HG03439 (cell line): ENCODE measurements around the gene GLRX.
"Not testable (repeated sequence)": the region's sequence is repeated elsewhere in the genome, so short reads cannot be mapped to it uniquely, and the experiment has no call there.

ENCODE experiments used
- ATAC-seq: cut with Tn5 transposase; IDR thresholded peaks from one replicate; pipeline ENCODE4 v1.9.1; 2021; ENCODE audit warnings: mild to moderate bottlenecking, moderate library complexity; ENCODE audit not compliant: unreplicated experiment

Gene GLRX

DNA sequence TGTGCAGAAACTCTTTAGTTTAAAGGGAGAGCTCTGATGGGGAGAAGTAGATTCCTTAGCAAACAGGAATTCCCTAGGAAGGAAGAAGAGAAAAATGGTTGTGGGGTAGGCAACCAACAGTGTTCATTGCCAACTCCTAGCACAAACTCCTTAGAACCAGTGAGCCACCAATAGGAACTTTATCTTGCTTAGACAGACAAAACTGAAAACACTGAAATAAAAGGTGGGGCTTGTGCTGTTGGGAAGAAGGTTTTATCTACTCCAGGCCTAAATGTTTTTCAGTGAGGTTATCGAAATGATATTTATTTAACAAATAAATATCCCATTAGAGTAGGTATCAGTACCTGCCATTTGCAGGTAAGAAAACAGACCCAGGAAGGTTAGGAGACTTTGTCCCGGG, 7.7 kb upstream of the GLRX start:
- no peak for ATAC-seq

DNA sequence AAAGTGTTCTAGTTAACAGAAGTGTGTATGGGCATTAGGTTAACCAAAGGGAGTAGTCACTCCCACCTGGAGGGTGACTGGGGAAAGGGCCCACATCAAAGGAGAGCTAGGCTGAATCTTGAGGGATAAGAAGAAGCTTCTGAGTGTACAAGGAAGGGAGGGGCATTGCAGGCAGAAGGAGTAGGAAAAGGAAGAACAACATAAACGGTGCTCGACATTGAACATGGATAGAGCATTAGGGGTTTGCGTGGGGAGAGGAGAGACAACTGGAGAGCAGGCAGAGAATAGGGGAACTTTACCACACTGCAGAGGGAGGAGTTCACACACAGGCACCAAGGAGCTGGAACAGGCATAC, 5.3 kb upstream of the GLRX start:
- no peak for ATAC-seq

- ATAC-seq = no peak
Measured at GRCh38 chr5:95826949-95827891, 4.7 kb upstream of the GLRX start.

GRCh38 chr5:95825495-95825894, 3.0 kb upstream of the GLRX start:
- ATAC-seq = no peak

- no peak for ATAC-seq
Measured at GRCh38 chr5:95824747-95825146, 2.2 kb upstream of the GLRX start.

DNA sequence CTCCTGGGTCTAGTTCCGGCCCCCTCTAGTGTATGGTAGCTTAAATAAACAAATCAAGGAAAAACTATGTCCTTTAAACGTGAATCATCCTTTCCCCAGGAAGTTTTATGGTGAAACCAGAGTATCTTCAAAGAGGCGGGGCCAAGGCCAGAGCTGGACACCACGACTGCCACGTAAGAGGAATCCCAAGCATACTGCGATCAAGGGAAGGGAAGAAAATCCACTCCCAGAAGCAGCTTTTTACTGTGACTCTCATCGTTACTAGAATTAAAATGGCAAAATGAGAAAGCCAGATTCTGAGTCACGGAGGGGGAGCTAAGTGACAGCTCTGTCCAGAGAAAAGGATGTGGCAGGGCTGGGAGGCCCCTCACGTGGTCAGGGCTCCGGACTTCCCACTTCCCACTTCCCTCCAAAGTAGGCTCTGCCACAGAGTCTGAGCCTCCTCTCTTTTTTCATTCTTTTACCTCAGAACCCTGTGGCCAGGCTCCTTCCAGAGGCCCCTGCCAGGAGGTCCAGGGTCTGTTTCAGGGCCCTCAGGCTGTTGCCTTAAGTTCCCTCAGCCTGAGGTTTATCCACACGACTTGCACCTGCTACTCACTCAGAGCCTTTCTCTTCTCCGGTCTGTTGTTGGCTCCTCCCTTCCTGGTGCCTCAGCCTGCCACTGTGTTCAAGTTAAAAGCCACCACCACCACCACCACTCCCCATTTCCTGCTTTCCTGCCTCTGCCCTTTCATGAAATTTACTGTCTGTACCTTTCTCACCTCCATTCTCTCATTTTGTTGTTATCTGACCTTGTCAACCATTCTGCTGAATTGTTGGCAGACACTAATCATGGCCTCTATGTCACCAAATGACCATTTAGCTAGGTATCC, 1.4 kb upstream of the GLRX start:
- ATAC-seq = peak; percentile 37

DNA sequence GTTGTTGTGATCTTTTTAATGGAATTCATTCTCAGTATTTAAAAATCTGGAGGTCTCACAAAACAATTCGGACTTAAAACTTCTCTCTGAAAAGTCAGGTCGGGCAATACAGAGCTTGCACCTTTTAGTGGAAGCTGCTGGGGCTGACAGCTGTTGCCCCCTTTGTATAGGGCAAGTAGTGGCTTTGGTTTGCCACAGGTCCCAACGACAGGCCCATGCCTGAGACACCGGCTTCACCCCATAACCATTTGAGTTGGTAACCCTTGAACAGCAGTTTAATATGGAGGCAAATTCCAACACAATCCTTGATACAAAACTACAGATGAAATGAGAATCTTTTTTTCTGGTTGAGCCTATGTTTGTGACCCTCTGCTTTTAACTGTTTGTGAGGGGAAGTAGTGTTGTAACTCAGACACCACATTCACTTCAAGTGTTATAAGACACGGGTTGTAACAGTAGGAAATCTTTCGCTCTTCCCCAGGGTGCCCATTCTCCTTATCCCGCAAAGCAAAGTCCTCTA, 752 bp upstream of the GLRX start:
- no peak for ATAC-seq

- peak; percentile 29 for ATAC-seq
Measured at GRCh38 chr5:95822043-95822541, 434 bp downstream of the GLRX start.

DNA sequence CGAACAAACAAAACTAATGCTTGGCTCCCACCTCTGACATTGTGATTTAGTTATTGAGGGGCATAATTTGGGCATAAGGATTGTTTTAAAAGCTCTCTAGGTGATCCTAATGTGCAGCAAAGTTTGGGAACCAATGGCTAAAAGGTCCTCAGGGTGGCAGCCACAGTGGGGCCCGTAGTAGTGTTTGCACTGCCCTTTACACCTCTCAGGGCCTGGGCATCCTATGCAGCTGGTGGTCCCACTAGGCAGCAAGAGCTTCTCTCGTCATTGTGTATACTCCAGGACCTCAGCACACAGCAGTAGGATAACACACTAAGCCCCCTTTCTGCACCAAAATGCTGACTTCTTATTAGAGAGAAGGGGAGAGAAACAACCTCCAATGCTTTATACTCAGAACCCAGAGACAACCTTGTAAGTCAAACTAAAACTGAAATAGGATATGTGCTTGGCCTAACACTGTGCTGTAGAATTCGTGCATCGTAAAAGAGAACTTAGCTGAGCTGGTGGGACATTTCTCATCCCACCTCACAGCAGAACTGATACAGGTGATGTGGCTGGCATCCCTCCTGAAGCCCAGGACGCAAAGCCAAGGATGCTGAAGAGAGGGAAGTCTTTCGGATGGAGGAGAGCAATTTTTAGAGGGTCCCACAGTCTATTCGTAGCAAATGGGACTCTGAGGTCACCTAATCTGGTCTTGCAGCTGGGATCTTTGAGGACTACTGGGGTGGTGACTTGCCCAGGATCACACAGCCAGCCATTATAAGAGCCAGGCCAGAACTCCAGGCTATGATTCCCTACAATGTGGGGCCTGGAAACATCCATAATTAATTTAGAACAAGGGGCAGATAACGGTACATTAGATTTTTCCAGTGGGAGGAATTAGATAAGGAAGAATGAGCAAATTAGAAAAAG, 1.2 kb downstream of the GLRX start:
- ATAC-seq = no peak

- no peak for ATAC-seq
Measured at GRCh38 chr5:95818181-95819147, 4.1 kb downstream of the GLRX start.

- ATAC-seq = no peak
Measured at GRCh38 chr5:95817430-95817829, 5.1 kb downstream of the GLRX start.

GRCh38 chr5:95816776-95817175, 5.8 kb downstream of the GLRX start:
- no peak for ATAC-seq

GRCh38 chr5:95816341-95816740, 6.2 kb downstream of the GLRX start:
- no peak for ATAC-seq

- no peak for ATAC-seq
Measured at GRCh38 chr5:95815155-95815729, 7.3 kb downstream of the GLRX start.

GRCh38 chr5:95813035-95813434, 9.5 kb downstream of the GLRX start:
- ATAC-seq = not testable (repeated sequence)

DNA sequence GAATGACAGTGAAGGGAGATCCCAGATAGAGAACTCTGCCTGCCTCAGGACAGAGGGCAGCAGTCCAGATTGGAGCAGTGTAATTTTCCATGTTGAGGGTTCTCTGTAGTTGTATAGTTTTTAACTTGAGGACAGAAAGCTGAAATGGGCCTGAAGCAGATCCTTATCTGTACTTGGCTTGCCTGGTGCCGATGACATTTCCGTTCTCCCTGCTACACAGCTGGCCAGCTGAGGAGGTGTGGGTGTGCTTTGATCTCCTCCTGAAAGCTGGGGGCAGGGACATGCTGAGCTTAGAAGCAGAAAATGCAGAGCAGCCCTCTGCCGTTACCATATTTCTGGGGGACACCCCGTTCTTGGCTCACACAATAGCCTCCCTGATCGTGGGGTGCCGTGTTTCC, 10.5 kb downstream of the GLRX start:
- no peak for ATAC-seq

DNA sequence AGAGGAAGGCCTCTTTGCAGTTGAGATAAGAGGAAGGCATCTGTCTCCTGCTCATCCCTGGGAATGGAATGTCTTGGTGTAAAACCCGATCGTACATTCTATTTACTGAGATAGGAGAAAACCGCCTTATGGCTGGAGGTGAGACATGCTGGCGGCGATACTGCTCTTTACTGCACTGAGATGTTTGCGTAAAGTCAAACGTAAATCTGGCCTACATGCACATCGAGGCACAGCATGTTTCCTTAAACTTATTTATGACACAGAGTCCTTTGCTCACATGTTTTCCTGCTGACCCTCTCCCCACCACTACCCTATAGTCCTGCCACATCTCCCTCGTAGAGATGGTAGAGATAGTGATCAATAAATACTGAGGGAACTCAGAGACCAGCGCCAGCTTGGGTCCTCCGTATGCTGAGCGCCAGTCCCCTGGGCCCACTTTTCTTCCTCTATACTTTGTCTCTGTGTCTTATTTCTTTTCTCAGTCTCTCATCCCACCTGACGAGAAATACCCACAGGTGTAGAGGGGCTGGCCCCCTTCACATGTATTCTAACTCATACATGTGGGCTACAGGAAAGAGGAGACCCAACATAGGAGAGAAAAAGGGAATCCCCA, 11.0 kb downstream of the GLRX start:
- ATAC-seq = not testable (repeated sequence)

DNA sequence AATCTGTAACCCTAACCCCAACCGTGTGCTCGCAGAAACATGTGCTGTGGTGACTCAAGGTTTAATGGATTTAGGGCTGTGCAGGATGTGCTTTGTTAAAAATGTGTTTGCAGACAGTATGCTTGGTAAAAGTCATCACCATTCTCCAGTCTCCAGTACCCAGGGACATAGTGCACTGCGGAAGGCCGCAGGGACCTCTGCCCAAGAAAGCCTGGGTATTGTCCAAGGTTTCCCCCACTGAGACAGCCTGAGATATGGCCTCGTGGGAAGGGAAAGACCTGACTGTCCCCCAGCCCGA, 11.5 kb downstream of the GLRX start:
- ATAC-seq = not testable (repeated sequence)
